GM18870 (cell line): Measurements from ENCODE around the gene CNMD.

Experiments
- ATAC-seq: cut with Tn5 transposase; IDR thresholded peaks from one replicate; pipeline ENCODE4 v1.9.1; 2021; ENCODE audit warnings: moderate library complexity; ENCODE audit not compliant: unreplicated experiment

Gene CNMD

DNA sequence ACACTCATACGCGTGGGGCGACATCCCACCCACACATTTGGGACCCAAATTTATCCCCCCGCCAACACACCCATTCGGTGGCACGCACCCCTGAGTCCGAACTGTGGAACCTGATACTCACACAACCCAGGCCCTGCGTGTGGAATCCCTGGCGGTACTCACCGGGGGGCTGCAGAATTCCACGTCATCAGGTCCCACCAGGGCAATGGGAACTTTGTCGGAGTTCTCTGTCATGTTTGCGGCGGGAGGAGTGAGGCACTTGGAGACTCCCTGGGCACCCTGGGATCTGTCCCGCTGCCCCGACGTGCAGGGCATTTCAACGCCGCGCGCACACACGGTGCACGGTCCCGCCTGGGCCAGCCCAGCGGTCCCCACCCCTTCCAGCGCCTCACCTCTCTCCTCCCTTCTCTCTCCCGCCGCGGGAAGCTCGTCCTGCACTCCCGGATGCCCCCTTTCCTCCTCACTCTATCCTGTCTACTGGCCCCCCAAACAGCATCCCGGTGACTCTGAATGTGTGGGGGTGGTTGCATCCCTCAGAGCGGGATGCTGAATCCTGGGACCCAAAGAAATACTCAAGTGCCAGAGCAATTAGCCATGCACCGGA lies at the start of gene CNMD:
TSS of gene CNMD (minus strand) at position 353 of the 604 bp plus-strand sequence. CDS start at position 234, 119 bp downstream.
- ATAC-seq, result no peak

DNA sequence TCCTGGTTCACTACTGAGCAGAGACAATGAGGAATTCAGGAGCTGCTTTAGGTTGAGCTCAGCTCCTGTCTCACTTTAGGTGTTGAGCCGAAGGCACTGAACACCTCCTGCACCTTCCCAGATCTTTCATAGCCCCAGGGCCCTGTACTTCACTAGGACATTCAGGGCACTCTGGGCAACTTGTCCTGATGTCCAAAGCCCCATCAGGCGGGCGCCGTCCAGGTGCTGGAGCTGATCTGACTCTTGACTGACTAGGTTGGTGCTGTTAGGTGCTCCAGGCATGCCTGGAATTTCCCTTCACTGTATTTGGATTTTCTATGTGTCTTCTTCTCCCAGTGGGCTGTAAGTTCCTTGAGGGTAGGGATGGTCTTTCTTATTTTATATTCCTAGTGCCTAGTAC lies 48.4 kb upstream of the CNMD start:
- no peak for ATAC-seq

DNA sequence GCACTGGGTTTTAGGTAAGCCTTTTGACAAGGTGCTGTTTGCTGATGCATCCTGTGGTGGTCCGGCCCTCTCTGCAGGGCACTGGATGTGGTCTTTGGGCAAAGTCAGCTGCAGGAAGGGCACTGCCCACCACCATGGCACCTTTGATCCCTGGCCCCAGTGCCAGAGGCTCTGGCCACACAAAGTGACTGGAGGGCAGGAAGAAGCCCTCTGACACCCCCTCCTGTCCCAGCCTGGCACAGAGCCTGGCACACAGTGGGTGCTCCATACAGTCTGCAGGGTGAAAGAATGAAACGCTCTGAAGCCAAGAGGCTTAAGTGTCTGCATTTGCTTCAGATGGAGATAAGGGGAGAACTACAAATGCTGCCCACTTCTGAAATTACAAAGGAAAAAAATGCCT lies 47.6 kb upstream of the CNMD start:
- ATAC-seq, result no peak

DNA sequence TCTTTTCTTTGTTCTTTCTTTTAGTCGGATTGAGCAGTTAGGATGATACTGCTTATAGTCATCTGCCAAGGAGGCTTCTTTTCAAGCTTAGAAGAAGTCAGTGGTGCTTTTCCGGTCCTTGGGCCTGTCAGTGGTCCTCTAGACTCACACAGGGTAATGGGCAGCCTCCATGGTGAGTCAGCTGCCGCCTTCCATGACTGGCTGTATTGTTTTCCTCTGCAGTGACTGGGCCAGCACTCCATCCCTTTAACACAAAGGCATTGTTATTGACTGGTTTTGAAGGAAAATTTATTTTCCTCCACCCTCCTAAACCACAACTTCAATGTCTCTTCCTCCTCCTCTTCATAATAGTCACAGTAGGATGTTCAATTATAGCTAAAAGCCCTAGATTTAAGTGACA lies 47.1 kb upstream of the CNMD start:
- ATAC-seq, result no peak

DNA sequence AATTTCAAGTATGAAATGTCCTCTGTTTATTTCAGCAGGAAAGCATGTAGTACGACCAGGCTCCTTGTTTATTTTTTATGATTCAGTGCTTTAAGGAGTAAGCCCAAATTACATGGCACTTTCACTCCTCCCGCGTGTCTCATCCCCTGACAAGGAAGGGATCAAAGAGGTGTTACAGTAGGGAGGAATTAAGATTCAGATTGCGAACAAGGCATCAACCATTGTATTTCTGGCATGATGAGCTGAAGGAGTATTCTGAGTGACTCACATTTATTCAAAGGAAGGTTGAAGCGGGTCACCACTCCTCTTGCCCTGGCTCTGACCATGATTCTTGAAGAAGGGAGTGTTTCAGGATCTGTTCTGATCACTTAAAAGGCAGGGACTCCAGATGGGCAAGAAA lies 46.1 kb upstream of the CNMD start:
- ATAC-seq, result no peak

DNA sequence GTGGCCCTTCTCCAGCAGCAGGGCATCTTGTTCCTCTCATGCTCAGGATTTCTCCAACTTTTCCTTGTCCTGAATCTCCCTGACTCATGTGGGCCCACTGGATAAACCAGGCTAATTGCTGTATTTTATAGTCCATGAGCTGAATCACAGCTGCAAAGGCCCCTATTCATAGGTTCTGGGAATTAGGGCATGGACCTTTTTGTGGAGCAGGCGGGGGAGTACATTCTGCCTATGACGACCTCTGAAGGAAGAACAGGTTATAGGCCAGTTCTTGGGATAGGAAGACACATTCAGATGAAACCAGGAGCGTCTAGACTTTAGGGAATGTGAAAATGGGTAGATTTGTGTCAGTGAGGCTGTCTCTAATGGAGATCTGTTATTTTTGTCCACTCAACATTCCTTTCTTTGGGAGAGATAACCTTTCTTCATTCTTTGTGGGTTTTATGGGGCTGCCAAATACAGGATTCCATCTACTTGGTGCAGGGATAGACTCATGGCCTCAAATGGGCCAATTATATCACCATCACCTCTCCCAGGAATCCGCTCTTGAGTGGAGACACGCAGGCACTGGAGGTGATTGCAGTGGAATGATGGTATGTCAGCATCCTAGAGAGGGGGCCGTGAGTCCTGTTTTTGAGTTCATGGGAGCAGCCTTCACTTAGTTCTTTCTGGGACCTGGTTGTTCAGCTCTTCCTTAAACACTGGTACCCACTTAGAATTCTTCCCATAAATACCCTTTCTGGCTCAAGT lies 45.1 kb upstream of the CNMD start:
- ATAC-seq, result no peak

DNA sequence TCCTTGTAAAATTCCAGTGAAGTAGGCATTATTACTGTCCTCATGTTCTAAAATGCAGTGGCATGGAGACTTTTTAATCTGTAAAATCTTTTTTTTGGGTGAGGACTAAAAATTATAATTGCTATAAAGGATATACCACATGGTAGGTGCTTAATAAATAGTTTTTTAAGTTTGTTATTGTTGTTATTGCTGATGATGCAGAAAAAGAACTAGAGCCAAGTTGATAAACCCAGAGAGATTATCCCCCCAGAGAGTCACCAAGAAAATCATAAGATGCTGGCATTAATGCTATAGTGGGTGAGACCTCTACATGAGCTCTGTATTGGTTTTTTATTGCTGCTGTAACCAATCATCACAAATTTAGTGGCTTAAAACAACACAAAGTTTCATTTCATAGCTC lies 44.3 kb upstream of the CNMD start:
- no peak for ATAC-seq

DNA sequence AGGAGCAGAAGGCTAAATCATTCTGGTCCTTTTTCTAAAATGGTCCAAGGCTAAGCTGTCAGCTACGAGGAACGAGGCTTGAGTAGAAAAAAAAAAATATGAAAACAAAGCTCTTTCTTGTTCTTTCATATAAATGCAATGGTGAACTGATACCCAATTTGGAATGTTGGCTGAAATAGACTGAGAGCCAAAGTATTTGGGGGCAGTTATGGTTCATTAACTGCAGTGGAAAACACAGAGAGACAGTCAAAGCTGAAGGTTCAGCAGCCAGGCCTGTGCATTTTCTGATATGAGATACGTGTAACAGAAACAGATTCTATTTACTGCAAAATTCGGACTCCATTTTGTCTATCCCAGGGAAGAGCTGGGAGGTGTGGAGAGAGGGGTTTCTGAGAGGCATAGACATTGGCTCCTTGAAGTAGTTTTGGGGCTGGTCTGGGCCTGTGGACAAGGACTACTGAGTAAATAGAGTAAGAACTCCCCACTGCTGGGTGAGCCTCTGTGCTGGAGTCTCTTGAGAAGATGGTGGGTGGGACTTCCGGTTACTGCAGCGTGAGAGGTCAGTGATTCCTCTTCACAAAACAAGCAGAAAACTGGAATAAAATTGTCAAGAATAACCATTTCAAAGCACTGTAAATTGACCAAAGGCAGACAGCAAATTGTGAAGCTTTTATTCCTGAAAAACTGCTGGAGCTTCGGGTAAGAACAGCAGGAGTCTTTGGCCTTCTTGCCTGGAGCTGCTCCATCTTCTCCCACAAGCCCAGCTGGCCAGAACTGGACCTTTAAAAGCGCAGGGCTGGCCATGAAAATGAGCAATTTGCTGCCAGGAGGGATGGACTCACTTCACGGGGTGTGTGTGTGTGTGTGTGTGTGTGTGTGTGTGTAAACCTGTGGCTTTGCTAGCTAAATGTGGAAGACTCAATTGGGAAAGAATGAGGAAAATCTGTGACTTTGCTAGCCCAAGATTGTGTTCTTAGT lies 43.1 kb upstream of the CNMD start:
- ATAC-seq, result no peak

DNA sequence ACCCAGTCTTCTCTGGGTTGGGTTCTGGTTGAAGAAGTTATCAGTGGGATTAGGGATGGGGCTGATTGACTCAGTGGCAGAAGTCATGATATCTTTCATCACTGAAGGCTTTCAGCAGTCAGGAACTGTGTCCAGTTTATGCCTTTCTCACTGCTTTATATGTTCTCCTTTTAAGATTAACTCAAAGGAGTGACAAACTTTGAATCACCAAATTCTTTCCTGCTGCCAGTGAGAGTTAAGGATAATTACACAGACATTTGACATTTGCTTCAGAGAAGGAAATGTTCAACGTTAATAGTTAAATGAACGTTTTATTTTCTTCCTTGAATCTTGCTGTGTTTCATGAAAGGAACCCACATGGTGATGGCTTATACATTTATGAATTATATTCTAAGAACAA lies 41.0 kb upstream of the CNMD start:
- ATAC-seq, result no peak

DNA sequence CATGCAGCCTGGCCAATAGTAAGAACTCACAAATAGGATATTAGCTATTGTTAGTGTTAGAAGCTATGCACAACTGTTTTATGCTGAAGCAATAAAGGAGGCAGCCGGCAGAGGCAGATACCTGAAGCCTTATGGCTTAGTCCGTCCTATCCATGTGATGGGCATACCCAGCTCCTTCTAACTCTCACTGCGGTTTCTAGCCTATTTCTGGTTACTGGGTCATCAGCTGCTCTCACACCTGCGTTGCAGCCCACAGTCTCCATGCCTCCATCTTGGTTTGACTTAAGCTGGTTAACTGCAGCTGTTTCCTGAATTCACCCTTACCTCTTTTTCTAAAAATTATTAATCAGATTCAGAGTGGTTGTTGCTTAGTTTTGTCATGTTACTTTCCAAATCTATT lies 40.5 kb upstream of the CNMD start:
- no peak for ATAC-seq

DNA sequence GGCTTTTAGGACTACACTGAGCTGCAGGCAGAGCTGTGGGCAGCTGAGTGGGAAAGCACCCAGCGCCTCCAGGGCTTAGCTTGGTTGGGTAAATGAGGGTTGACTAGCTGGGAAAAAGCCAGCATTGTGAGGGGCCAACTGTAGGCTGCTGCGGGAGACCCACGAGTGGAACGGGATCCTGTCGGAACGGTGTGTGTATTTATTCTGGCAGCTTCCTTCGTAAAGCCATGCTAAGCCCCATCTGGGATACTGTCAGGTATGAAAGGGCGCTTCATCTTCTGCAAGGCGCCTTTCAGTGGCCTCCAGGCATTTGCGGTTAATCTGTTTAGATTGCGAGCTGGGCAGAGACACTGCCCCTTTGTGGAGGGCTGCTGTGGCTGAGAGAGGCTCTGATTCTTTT lies 39.5 kb upstream of the CNMD start:
- no peak for ATAC-seq

DNA sequence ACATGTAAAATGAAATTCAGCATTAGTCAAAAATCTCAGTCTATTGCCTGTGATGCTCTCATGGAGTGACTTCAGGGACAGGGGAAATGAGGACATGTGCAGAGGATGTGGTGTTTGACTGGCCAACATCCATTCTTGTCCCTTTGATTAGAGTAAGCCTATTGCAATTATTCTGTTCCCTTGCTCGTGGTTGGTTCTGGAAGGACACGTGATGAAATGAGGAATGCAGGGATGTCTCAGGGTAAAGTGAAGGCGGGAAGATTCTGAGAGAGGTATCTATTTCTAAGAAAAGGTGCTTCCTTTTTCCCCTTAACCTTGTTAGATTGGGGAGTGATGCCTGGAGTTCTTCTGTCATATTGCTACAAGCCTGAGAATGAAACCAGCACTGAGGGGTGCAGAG lies 37.1 kb upstream of the CNMD start:
- no peak for ATAC-seq

DNA sequence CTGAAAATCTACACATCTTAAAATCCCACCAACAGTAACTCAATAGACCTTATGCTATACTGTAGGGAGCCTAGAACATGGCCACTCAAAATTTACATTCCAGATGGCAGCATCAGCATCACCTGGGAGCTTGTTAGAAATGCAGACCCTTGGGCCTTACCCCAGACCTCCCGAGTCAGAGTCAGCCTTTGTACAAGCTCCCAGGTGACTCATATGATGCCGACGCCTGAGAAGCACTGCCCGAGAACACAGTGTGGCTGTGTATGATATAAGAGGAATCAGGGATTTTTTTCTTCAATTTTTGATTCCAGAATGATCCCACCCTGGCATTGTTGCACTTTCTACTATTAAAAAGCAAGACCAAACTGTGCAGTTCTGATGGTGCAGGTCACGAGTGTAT lies 35.9 kb upstream of the CNMD start:
- ATAC-seq, result no peak

DNA sequence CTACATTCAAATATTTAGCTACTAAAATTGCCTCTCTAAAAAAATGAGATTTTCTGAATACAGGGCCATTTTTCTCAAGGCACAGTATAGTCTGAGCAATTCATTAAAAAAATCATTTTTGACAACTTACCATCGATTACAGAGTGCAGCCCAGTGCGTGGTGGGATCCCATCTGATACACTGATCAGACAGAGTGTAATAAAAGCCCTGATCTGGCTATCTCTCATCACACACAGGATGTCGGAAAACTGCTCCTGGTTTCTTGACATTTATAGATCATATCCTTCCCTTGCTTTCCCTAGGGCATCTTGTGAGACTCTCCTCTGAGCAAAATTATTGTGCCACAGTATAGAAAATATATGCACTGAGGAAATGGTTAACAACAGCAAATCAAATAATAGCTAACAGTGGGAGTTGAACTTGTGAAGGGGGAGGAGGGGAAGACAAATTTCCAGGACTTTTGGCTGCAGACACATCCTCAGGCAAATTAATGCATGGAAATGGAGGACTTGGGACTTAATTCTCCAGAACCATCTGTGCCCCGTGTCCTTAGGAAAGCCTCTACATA lies 28.4 kb upstream of the CNMD start:
- no peak for ATAC-seq

DNA sequence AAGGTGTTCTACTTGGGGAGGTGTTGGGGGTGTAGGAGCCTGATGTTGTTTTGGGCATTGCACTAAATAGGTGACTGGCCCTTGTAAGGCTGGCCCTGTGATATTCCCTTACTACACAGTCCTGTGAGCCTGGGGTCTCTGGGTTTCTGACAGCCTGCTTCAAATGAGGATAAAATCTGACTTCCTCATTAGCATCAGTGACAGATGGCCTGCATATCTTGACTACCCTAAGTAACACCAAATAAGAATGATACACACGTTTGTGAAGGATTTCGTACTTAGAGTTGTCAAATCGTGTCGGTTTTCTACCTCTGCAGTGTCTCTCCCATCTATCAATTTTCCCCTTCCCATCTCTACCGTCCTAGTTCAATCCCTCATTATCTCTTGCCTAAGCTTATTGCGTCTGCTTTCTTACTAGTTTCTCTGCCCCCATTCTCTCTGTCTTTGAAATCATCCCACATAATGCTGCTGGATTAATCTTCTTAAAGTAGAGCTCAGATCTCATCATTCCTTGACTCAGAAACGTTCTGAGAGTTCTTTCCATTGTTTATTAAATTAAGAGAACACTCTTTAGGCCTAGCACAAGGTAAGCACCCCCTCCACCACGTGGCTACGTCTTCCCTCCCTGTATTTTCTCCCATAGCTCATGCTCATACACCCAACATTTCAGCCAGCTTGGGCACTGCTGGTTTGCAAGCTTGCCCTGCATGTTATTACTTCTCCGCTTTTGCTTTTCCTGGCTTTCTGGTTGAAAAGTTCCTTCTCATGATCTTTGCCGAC lies 26.2 kb upstream of the CNMD start:
- ATAC-seq, result no peak

DNA sequence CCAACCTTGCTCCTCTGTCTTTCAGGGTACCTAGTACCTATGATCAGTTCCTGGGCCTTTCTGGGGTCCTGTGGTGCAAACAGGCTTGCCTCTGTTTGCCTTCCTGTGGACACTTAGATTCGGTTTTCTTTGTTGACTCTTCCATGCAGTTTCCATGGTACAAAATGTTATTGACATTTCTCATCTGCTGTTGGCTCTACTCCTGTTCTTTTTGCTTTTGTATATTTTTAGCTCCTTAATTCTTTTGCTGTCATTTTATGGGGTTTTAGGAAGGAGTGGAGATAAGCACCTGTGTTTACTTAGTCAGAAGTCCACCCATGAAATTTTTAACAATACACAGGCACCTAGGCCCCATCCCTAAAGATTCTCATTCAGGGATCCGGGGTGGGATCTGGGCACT lies 20.5 kb upstream of the CNMD start:
- no peak for ATAC-seq

DNA sequence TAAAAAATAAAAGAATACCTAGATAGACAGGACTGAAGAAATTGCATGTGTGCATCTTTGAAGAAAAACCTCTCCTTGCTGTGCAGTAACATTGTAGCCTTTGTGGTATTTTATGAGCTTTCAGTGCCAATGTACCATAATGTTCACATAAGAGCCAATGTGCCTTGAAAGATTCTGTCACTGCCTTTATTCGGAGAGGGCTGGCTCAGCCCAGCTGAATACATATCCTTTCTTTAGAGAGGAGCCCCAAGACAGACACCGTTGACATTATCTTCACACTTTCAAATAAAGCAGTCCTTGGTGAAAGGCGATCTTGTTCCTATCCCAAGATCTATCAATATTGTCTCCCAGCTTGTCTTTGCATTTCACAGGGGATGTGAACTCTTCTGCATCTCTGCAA lies 18.5 kb upstream of the CNMD start:
- ATAC-seq, result no peak

DNA sequence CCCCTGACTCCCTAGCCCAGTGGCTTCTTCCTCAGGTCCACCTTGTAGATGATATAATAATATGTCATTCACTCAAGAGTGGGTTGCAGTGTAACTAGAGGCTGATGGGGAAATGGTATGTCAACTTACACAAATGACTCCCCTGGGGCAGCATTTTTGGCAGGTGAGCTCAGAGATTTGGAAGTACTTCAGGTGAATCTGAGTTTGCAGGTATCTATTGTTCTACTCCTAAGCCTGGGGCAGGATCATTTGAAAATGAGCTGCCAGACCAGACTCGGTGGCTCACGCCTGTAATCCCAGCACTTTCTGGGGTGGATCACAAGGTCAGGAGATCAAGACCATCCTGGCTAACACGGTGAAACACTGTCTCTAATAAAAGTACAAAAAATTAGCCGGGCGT lies 11.6 kb upstream of the CNMD start:
- ATAC-seq, result no peak

DNA sequence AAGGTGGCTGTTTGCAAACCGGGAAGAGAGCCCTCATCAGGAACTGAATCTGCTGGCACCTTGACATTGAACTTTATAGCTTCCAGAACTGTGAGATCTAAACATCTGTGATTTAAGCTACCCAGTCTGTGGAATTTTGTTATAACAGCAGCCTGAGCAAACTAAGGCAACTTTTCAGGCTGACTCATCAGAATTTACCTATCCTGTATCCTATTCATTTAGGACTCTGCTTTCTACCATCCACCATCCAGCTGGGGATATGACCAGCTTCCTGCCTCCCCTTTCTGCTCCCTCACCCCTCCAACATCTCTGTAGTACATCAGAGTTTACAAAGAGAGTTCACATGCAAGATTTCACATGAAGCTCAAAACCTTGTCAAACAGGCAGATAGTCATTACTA lies 11.1 kb upstream of the CNMD start:
- ATAC-seq, result no peak

DNA sequence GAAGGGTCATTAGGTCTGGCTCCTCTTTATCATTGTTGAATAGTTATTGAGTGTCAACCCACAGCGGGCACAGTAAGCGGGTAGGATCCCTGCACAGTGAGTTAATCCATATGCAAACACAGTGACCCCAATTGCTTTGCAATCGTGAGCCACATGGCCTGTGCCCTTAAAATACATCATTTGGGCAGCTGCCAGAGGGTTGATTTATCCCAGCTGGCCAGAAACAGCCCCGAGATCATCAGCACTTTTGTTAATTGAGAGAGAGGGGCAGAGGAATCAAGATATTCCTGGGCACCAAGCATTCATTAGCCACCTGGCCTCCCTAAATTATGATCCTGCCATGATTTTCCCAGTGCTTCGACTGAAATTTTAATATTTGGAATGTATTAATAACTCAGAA lies 9.8 kb upstream of the CNMD start:
- no peak for ATAC-seq

DNA sequence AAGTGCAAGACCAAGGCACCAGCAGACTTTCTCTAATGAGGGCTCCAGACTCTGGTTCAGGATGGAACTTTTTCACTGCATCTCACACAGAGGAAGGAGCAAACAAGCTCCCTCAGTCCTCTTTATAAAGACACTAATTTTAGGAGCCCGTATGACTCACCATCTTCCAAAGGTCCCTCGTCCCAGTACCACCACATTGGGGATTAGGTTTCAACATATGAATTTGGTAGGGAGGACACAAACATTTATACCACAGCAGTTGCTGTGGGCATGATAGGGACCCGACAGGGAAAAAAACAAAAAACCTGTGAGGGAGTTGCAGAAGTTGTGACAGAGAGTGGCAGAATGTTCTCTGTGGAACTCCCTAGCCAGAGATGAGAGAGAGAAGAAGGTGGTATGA lies 6.5 kb upstream of the CNMD start:
- no peak for ATAC-seq
